ENCODE results near the gene OAT. TPM values are rescaled to one million over a fixed set of nuclear protein-coding genes. Genes with fewer than 3 reads are reported as not detected.

Gene OAT
- total RNA-seq, 1 donor from 2014 or later, result 48.2 TPM

GRCh38 chr10:124388823-124389612 is 29.7 kb downstream of the OAT start:
- Histone ChIP-seq H3K36me3 (no peaks in the 10 kb centered on the region), H3K9me3 (no peaks in the 10 kb centered on the region), H3K27ac (no peak overlapping the region), H3K4me3 (peak overlapping the region; percentile 51 to 61), H3K27me3 (no peaks in the 10 kb centered on the region), H3K4me1 (peaks cover 4 to 17% of the 10 kb centered on the region in 2 donors)
- peak; percentile 84 to 97 (median 91) for TF ChIP-seq CTCF (IDR thresholded peaks at IDR 0.05)
- intact Hi-C loops (cut with DNase I), result loop anchor here (1.0 to 10.0 kb wide), 5 partner anchors 237 to 804 kb away; no protein-coding TSS in a partner anchor
- peak; percentile 51 to 93 for DNase-seq (ENCODE audit: low spot score in 2 of 2)

GRCh38 chr10:124388476-124388822 is 30.3 kb downstream of the OAT start:
- peaks cover 4 to 17% of the 10 kb centered on the region in 2 donors for H3K4me1 ChIP-seq
- DNase-seq (ENCODE audit: low spot score in 2 of 2), result no peak
- H3K27me3 ChIP-seq, result no peaks in the 10 kb centered on the region
- H3K27ac ChIP-seq, result no peak overlapping the region
- no peaks in the 10 kb centered on the region for H3K36me3 ChIP-seq
- H3K4me3 ChIP-seq, result peak overlapping the region; percentile 51 to 61
- intact Hi-C loops (cut with DNase I), result loop anchor here (5.0 to 10.0 kb wide), 2 partner anchors 236 to 804 kb away; no protein-coding TSS in a partner anchor
- TF ChIP-seq CTCF (IDR thresholded peaks at IDR 0.05), result no peak
- H3K9me3 ChIP-seq, result no peaks in the 10 kb centered on the region

GRCh38 chr10:124387078-124387874 is 31.4 kb downstream of the OAT start:
- Histone ChIP-seq H3K36me3 (no peaks in the 10 kb centered on the region), H3K27me3 (no peaks in the 10 kb centered on the region), H3K4me1 (peaks cover 4 to 17% of the 10 kb centered on the region in 2 donors), H3K4me3 (no peak overlapping the region), H3K27ac (no peak overlapping the region), H3K9me3 (no peaks in the 10 kb centered on the region)
- DNase-seq (ENCODE audit: low spot score in 2 of 2), result peak in 1 of 2 donors; percentile 31
- intact Hi-C loops (cut with DNase I), result loop anchor here (5.0 to 10.0 kb wide), 2 partner anchors 235 to 802 kb away; no protein-coding TSS in a partner anchor
- TF ChIP-seq CTCF (IDR thresholded peaks at IDR 0.05), result no peak

GRCh38 chr10:124386186-124387077 is 32.3 kb downstream of the OAT start:
- TF ChIP-seq CTCF (IDR thresholded peaks at IDR 0.05), result no peak
- Histone ChIP-seq H3K27me3 (no peaks in the 10 kb centered on the region), H3K36me3 (no peaks in the 10 kb centered on the region), H3K4me3 (no peak overlapping the region), H3K4me1 (peaks cover 4 to 17% of the 10 kb centered on the region in 2 donors), H3K27ac (no peak overlapping the region), H3K9me3 (no peaks in the 10 kb centered on the region)
- intact Hi-C loops (cut with DNase I), result loop anchor here (5.0 to 10.0 kb wide), 2 partner anchors 234 to 802 kb away; no protein-coding TSS in a partner anchor
- peak in 1 of 2 donors; percentile 62 for DNase-seq (ENCODE audit: low spot score in 2 of 2)

GRCh38 chr10:124385627-124386185 is 33.0 kb downstream of the OAT start:
- no peak for DNase-seq (ENCODE audit: low spot score in 2 of 2)
- no peak overlapping the region for H3K27ac ChIP-seq
- no peaks in the 10 kb centered on the region for H3K36me3 ChIP-seq
- no peaks in the 10 kb centered on the region for H3K9me3 ChIP-seq
- TF ChIP-seq CTCF (IDR thresholded peaks at IDR 0.05), result no peak
- intact Hi-C loops (cut with DNase I), result loop anchor here (5.0 to 10.0 kb wide), 2 partner anchors 233 to 801 kb away; no protein-coding TSS in a partner anchor
- H3K4me1 ChIP-seq, result peaks cover 4 to 17% of the 10 kb centered on the region in 2 donors
- no peaks in the 10 kb centered on the region for H3K27me3 ChIP-seq
- no peak overlapping the region for H3K4me3 ChIP-seq
